MV-4-11 (cell line): ENCODE measurements around the gene ANKLE2.
"Not testable (repeated sequence)": the region's sequence is repeated elsewhere in the genome, so short reads cannot be mapped to it uniquely, and the experiment has no call there.

Source experiments
- DNase-seq: peaks from one replicate; lab custom pipeline; 2025; lab: John Stamatoyannopoulos, UW

Gene ANKLE2

GRCh38 chr12:132776816-132777568 lies 15.4 kb upstream of the ANKLE2 start:
- no peak for DNase-seq

GRCh38 chr12:132776230-132776625 lies 14.6 kb upstream of the ANKLE2 start:
- DNase-seq = not testable (repeated sequence)

GRCh38 chr12:132775502-132776229 lies 14.0 kb upstream of the ANKLE2 start:
- DNase-seq = no peak

- no peak for DNase-seq
Measured at GRCh38 chr12:132774646-132775275, 13.1 kb upstream of the ANKLE2 start.

- no peak for DNase-seq
Measured at GRCh38 chr12:132774159-132774558, 12.5 kb upstream of the ANKLE2 start.

GRCh38 chr12:132773077-132773955 lies 11.7 kb upstream of the ANKLE2 start:
- no peak for DNase-seq

- DNase-seq = peak; percentile 92
Measured at GRCh38 chr12:132772606-132773005, 11.0 kb upstream of the ANKLE2 start.

- peak; percentile 21 for DNase-seq
Measured at GRCh38 chr12:132771126-132771838, 9.7 kb upstream of the ANKLE2 start.

- peak; percentile 49 for DNase-seq
Measured at GRCh38 chr12:132766380-132767085, 4.9 kb upstream of the ANKLE2 start.

GRCh38 chr12:132765361-132765760 lies 3.7 kb upstream of the ANKLE2 start:
- no peak for DNase-seq

GRCh38 chr12:132764231-132764630 lies 2.6 kb upstream of the ANKLE2 start:
- no peak for DNase-seq

GRCh38 chr12:132761921-132762583 lies 420 bp upstream of the ANKLE2 start:
- peak; percentile 87 for DNase-seq

GRCh38 chr12:132759359-132759758 lies 2.3 kb downstream of the ANKLE2 start:
- no peak for DNase-seq

- DNase-seq = not testable (repeated sequence)
Measured at GRCh38 chr12:132758825-132759224, 2.8 kb downstream of the ANKLE2 start.

- peak; percentile 7 for DNase-seq
Measured at GRCh38 chr12:132754160-132754932, 7.3 kb downstream of the ANKLE2 start.

- not testable (repeated sequence) for DNase-seq
Measured at GRCh38 chr12:132753670-132754069, 8.0 kb downstream of the ANKLE2 start.

- DNase-seq = no peak
Measured at GRCh38 chr12:132748319-132748718, 13.3 kb downstream of the ANKLE2 start.

- DNase-seq = no peak
Measured at GRCh38 chr12:132747896-132748295, 13.7 kb downstream of the ANKLE2 start.

GRCh38 chr12:132747395-132747794 lies 14.2 kb downstream of the ANKLE2 start:
- DNase-seq = no peak
